Testis (tissue), 3 donors: ENCODE measurements around the gene PPY. TPM values are rescaled to one million over a fixed set of nuclear protein-coding genes. Genes with fewer than 3 reads are reported as not detected.

Source experiments
- DNase-seq: peaks from one replicate; pipeline ENCODE4 v3.0.0-alpha.2; 2019
- H3K27ac ChIP-seq, 2 donors: fragments of 200-600 bp; sonication (generic); one replicate each; pipeline ENCODE4 v1.5.1; 2019
- H3K27me3 ChIP-seq: fragments of 200-600 bp; sonication (generic); one replicate; pipeline ENCODE4 v1.5.1; 2019
- H3K36me3 ChIP-seq: fragments of 200-600 bp; sonication (generic); one replicate; pipeline ENCODE4 v1.5.1; 2017; ENCODE audit warnings: low read depth; ENCODE audit errors: missing control alignments
- H3K4me1 ChIP-seq: fragments of 200-600 bp; sonication (generic); one replicate; pipeline ENCODE4 v1.5.1; 2019
- H3K4me3 ChIP-seq, 2 donors: fragments of 200-600 bp; sonication (generic); one replicate each; pipeline ENCODE4 v1.5.1; 2017 to 2019
- H3K9me3 ChIP-seq: fragments of 200-600 bp; sonication (generic); one replicate; pipeline ENCODE4 v1.5.1; 2017
- CTCF ChIP-seq, 3 experiments: fragments of 450-650 bp in 2 of 3; fragments of 200-600 bp in 1 of 3; sonication (generic) in 1 of 3; IDR thresholded peaks; one replicate each; pipeline ENCODE4 v1.5.1; 2016 to 2019; ENCODE audit warnings: antibody characterized with exemption in 3 of 3, mild to moderate bottlenecking in 2 of 3, moderate library complexity in 1 of 3
- POLR2A ChIP-seq: fragments of 450-650 bp; IDR thresholded peaks from one replicate; pipeline ENCODE4 v1.6.1; 2017; ENCODE audit warnings: antibody characterized with exemption, mild to moderate bottlenecking, moderate library complexity
- WGBS, 2 donors: methylation state at CpG; one replicate each; pipeline ENCODE4 v1.1.5; 2018; 5-methylcytosine and 5-hydroxymethylcytosine counted together
- intact Hi-C: fragments of 100-400 bp; cut with DNase I; formaldehyde crosslinking; loops from one replicate; pipeline ENCODE4 v1.15.1; 2023; ENCODE audit warnings: low total_unique reads
- polyA plus RNA-seq: library from polyadenylated mRNA; stranded (reverse); fragments of 350-450 nt; fragmentation: Illumina TruSeq; extraction: RNeasy Lipid Tissue Mini Kit (QIAGEN cat#74804); gene quantifications from one replicate; pipeline ENCODE4 v1.2.3, GENCODE V29; 2014; ENCODE audit warnings: low read depth, low replicate concordance; ENCODE audit not compliant: insufficient read depth
- total RNA-seq, 2 donors: library from RNA; depleted of rRNA; stranded (reverse); fragments of >200 nt; gene quantifications; one replicate each; pipeline ENCODE4 v1.2.3, GENCODE V29; 2016

Gene PPY
- total and polyA plus RNA-seq, 3 donors from 2014 or later = 0.99 TPM; not detected in 2

GRCh38 chr17:43951750-43952149 lies 9.5 kb upstream of the PPY start:
- Histone ChIP-seq H3K36me3 (no peaks in the 10 kb centered on the region), H3K9me3 (no peaks in the 10 kb centered on the region), H3K4me3 (no peak overlapping the region), H3K27ac (no peak overlapping the region), H3K4me1 (peaks cover 4% of the 10 kb centered on the region), H3K27me3 (no peaks in the 10 kb centered on the region)
- intact Hi-C loops = no loop called here
- WGBS, 2 donors = 18 to 44% methylated on average over 4 of the region's 4 CpGs
- TF ChIP-seq CTCF (IDR thresholded peaks at IDR 0.05) (no peak), POLR2A (no peak)
- DNase-seq = no peak

- Histone ChIP-seq H3K27me3 (no peaks in the 10 kb centered on the region), H3K36me3 (no peaks in the 10 kb centered on the region), H3K9me3 (no peaks in the 10 kb centered on the region), H3K4me1 (peaks cover 4% of the 10 kb centered on the region), H3K4me3 (no peak overlapping the region), H3K27ac (no peak overlapping the region)
- DNase-seq = no peak
- no peak for TF ChIP-seq CTCF (IDR thresholded peaks at IDR 0.05)
- no peak for TF ChIP-seq POLR2A
- intact Hi-C loops = no loop called here
- WGBS, 2 donors = 80 to 98% methylated on average over 2 of the region's 2 CpGs
Measured at GRCh38 chr17:43950554-43950953, 8.3 kb upstream of the PPY start.

GRCh38 chr17:43949781-43950180 lies 7.5 kb upstream of the PPY start:
- Histone ChIP-seq H3K36me3 (no peaks in the 10 kb centered on the region), H3K9me3 (no peaks in the 10 kb centered on the region), H3K27me3 (no peaks in the 10 kb centered on the region), H3K4me1 (peaks cover 4% of the 10 kb centered on the region), H3K4me3 (no peak overlapping the region), H3K27ac (no peak overlapping the region)
- DNase-seq = no peak
- no peak for TF ChIP-seq POLR2A
- TF ChIP-seq CTCF (IDR thresholded peaks at IDR 0.05) = no peak
- WGBS, 2 donors = 80 to 87% methylated on average over 4 of the region's 4 CpGs
- intact Hi-C loops = no loop called here

- intact Hi-C loops = no loop called here
Measured at GRCh38 chr17:43946781-43947180, 4.5 kb upstream of the PPY start.

More at GRCh38 chr17:43946781-43947180, 4.5 kb upstream of the PPY start:
- TF ChIP-seq POLR2A (no peak), CTCF (IDR thresholded peaks at IDR 0.05) (no peak)
- no peak overlapping the region for H3K4me3 ChIP-seq
- DNase-seq = no peak
- H3K9me3 ChIP-seq = no peaks in the 10 kb centered on the region
- H3K36me3 ChIP-seq = no peaks in the 10 kb centered on the region
- no peaks in the 10 kb centered on the region for H3K27me3 ChIP-seq
- H3K27ac ChIP-seq = no peak overlapping the region
- no peaks in the 10 kb centered on the region for H3K4me1 ChIP-seq
- WGBS, 2 donors = 65 to 70% methylated on average over 4 of the region's 4 CpGs
